GM13976 (cell line): ENCODE data around the gene CCL28.

Experiments
- DNase-seq: peaks from one replicate; pipeline ENCODE4 v3.0.0; 2012; ENCODE audit warnings: low spot score
- CTCF ChIP-seq: IDR thresholded peaks from 2 replicates; pipeline ENCODE4 v1.5.1; 2012; ENCODE audit warnings: borderline replicate concordance, mild to moderate bottlenecking; ENCODE audit not compliant: insufficient read depth; ENCODE audit errors: extremely low read depth, missing control alignments, control extremely low read depth
- in situ Hi-C: fragments of 300-500 bp; cut with MboI; formaldehyde crosslinking; loops from one replicate; pipeline ENCODE4 v1.12.0; 2022; ENCODE audit warnings: low sequenced_read_pairs, mixed read lengths, inconsistent platforms; ENCODE audit not compliant: unreplicated experiment

The CCL28 gene

DNA sequence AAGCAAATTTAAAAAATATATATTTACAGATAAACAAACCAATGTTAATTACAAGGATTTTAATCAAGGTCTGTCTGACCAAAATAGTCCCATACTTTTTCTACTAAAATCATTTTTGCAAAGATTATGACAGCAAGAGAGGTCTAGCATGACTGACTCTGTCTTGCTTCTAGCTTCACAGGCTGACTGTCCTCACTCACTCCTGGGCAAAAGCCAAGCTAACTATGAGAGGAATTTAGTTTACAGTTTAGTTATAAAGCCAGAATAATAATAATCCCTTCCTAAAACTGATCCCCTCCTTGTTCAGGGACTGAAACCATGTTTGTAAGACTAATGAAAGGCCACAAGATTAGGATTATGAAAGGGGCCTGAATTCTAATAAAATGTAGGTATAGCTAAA lies 53.5 kb downstream of the CCL28 start:
- in situ Hi-C loops: no loop called here
- TF ChIP-seq CTCF: no peak
- DNase-seq: no peak

GRCh38 chr5:43358301-43358700 lies 53.9 kb downstream of the CCL28 start:
- TF ChIP-seq CTCF: no peak
- in situ Hi-C loops: no loop called here
- DNase-seq: no peak

- in situ Hi-C loops: no loop called here
- no peak for TF ChIP-seq CTCF
Observed at GRCh38 chr5:43357878-43358281, 54.3 kb downstream of the CCL28 start.

DNA sequence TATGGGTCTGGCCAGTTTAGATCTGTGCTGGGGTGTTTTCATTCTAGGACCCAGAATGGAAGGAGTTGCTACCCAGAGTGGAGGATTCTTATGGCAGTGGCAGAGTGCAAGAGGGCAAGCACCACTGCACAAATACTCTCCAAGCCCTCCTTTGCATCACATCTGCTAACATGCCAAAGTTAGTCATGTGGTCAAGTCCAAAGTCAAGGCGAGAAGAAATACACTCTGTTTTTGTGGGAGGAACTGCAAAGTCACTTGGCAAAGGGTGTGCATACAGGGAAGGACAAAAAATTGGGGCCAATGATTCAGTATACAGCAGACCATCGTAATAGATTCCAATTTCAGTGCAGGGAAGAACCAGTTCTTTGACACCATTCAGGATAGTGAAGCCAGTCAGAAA lies 55.1 kb downstream of the CCL28 start:
- no peak for DNase-seq
- in situ Hi-C loops: no loop called here
- no peak for TF ChIP-seq CTCF

More at GRCh38 chr5:43357878-43358281, 54.3 kb downstream of the CCL28 start:
- no peak for DNase-seq

- in situ Hi-C loops: no loop called here
- DNase-seq: no peak
- TF ChIP-seq CTCF: no peak
Observed at GRCh38 chr5:43354774-43355173, 57.4 kb downstream of the CCL28 start.

DNA sequence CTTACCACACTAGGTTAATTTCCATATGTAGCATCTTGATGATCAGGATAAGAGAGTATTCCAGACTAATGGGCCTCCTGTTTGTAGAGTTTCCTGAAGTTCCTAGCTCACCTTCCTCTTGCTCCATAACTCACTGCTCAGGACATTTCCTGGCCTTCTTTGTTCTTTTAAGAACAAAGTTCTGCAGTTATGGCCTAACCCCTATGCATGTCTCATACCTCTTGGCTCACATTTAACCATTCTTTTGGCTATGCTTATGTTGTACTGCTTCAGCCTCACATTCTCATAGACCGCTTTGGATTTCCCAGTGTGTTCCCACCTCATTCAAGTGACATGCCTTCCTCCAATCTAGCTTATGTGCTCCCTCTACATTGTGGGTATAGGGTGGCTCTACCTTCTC lies 58.5 kb downstream of the CCL28 start:
- DNase-seq: no peak
- TF ChIP-seq CTCF: no peak
- in situ Hi-C loops: no loop called here

DNA sequence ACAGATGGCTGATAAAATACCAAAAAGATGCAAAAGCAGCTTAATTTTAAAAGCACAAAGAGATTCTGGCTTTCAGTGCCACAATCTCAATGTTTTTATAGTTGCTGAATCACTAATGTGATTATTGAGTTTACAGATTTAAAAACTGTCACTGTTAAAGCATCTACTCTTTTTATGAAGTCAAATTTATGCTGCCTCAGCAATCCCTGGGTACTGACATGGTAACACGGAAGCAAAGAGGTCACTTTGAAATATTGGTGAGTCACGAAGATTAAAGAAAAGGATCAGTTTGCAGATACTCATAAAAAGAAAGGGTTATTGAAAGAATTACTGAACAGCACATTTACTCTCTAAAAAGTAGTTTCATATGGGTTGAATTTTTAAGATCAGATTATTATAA lies 59.3 kb downstream of the CCL28 start:
- no peak for TF ChIP-seq CTCF
- in situ Hi-C loops: no loop called here
- DNase-seq: no peak
